Stimulated activated naive CD4-positive, alpha-beta T cell treated with Interleukin-2 at 50 U/mL for 16 hours (primary cell): Measurements from ENCODE around the gene UFSP2.

Experiments
- DNase-seq: peaks from one replicate; lab custom pipeline; 2025; lab: John Stamatoyannopoulos, UW

UFSP2 gene

GRCh38 chr4:185426960-185427688, 1.4 kb upstream of the UFSP2 start:
- no peak for DNase-seq

GRCh38 chr4:185424905-185425646, 688 bp downstream of the UFSP2 start:
- no peak for DNase-seq

GRCh38 chr4:185421366-185422124, 4.2 kb downstream of the UFSP2 start:
- DNase-seq: no peak

- no peak for DNase-seq
Observed at GRCh38 chr4:185416955-185417354, 8.8 kb downstream of the UFSP2 start.

GRCh38 chr4:185412412-185412811, 13.4 kb downstream of the UFSP2 start:
- no peak for DNase-seq

- DNase-seq: no peak
Observed at GRCh38 chr4:185411849-185412248, 13.9 kb downstream of the UFSP2 start.

GRCh38 chr4:185408432-185408831, 17.3 kb downstream of the UFSP2 start:
- DNase-seq: no peak

- no peak for DNase-seq
Observed at GRCh38 chr4:185405296-185405999, 20.3 kb downstream of the UFSP2 start.

- no peak for DNase-seq
Observed at GRCh38 chr4:185404031-185404430, 21.7 kb downstream of the UFSP2 start.

GRCh38 chr4:185399466-185399865, 26.3 kb downstream of the UFSP2 start:
- no peak for DNase-seq

GRCh38 chr4:185398618-185399017, 27.1 kb downstream of the UFSP2 start:
- DNase-seq: no peak

GRCh38 chr4:185396724-185397385, 28.9 kb downstream of the UFSP2 start, which contains the start of gene ANKRD37:
Gene ANKRD37, plus strand, starts transcription at chr4:185396841. Its CDS starts 83 bp downstream, at chr4:185396924.
- no peak for DNase-seq

GRCh38 chr4:185395956-185396723, 29.6 kb downstream of the UFSP2 start:
- peak; percentile 93 for DNase-seq

- DNase-seq: no peak
Observed at GRCh38 chr4:185395238-185395955, 30.4 kb downstream of the UFSP2 start, which contains the start of gene LRP2BP. Gene LRP2BP, minus strand, starts transcription at chr4:185395924. Its CDS starts 17,738 bp downstream, at chr4:185378186.

GRCh38 chr4:185394568-185395237, 31.1 kb downstream of the UFSP2 start:
- no peak for DNase-seq

- DNase-seq: no peak
Observed at GRCh38 chr4:185392156-185392555, 33.6 kb downstream of the UFSP2 start.

GRCh38 chr4:185390941-185391340, 34.8 kb downstream of the UFSP2 start:
- no peak for DNase-seq

GRCh38 chr4:185387957-185388356, 37.8 kb downstream of the UFSP2 start:
- DNase-seq: no peak

GRCh38 chr4:185384930-185385331, 40.8 kb downstream of the UFSP2 start:
- DNase-seq: no peak
